ENCODE data around the gene EFHD2.

- TF ChIP-seq RAD21 (IDR thresholded peaks at IDR 0.05; ENCODE audit: low read depth) (no peak), POLR2A (IDR thresholded peaks at IDR 0.05; ENCODE audit: borderline replicate concordance, extremely low read depth, insufficient read depth, insufficient read length) (no peak), CTCF (IDR thresholded peaks at IDR 0.05 in 2 of 3, conservative IDR thresholded peaks at IDR 0.05 in 1 of 3; ENCODE audit: borderline replicate concordance in 1 of 3, insufficient read depth in 1 of 3, low read depth in 2 of 3, low read length in 2 of 3) (no peak), EZH2 (IDR thresholded peaks at IDR 0.05) (no peak), YY1 (IDR thresholded peaks at IDR 0.05; ENCODE audit: extremely low read depth, insufficient replicate concordance, low read depth, low read length) (no peak), POLR2AphosphoS5 (IDR thresholded peaks at IDR 0.05; ENCODE audit: low read depth, low read length) (no peak), MAX (IDR thresholded peaks at IDR 0.05) (no peak), CEBPB (IDR thresholded peaks at IDR 0.05; ENCODE audit: low read depth) (no peak), REST (IDR thresholded peaks at IDR 0.05; ENCODE audit: low read depth) (no peak), EZH2phosphoT487 (IDR thresholded peaks at IDR 0.05; ENCODE audit: borderline replicate concordance) (no peak), EGR1 (IDR thresholded peaks at IDR 0.05; ENCODE audit: low read depth) (no peak), SP1 (IDR thresholded peaks at IDR 0.05; ENCODE audit: low read depth) (no peak), SIN3A (IDR thresholded peaks at IDR 0.05; ENCODE audit: low read depth) (no peak), TCF7L2 (IDR thresholded peaks at IDR 0.05; ENCODE audit: borderline replicate concordance, extremely low read depth, insufficient read depth, insufficient read length) (no peak)
Measured at GRCh38 chr1:15456313-15456954, 46.7 kb downstream of the EFHD2 start, which contains the start of gene CELA2A.

All from HCT116 (cell line).